Tibial nerve (tissue), 4 donors: ENCODE data around the gene LGI1. TPM values are rescaled to one million over a fixed set of nuclear protein-coding genes. Genes with fewer than 3 reads are reported as not detected.

Experiments
- DNase-seq, 2 donors: peaks; one replicate each; pipeline ENCODE4 v3.0.0-alpha.2; 2019; ENCODE audit warnings: low spot score in 2 of 2
- H3K27ac ChIP-seq, 4 donors: fragments of 200-600 bp; sonication (generic) in 3 of 4; one replicate each; pipeline ENCODE4 v1.5.1; 2017 to 2019; ENCODE audit warnings: mild to moderate bottlenecking in 1 of 4
- H3K27me3 ChIP-seq, 2 donors: fragments of 200-600 bp; sonication (generic) in 1 of 2; one replicate each; pipeline versions ENCODE4 v1.5.1 to v1.6.0; 2017 to 2019
- H3K36me3 ChIP-seq, 3 donors: fragments of 200-600 bp; sonication (generic); one replicate each; pipeline ENCODE4 v1.5.1; 2018 to 2019
- H3K4me1 ChIP-seq, 4 donors: fragments of 200-600 bp; sonication (generic) in 3 of 4; one replicate each; pipeline ENCODE4 v1.5.1; 2017 to 2019
- H3K4me3 ChIP-seq, 4 donors: fragments of 200-600 bp; sonication (generic) in 3 of 4; one replicate each; pipeline ENCODE4 v1.5.1; 2017 to 2019; ENCODE audit warnings: mild to moderate bottlenecking in 1 of 4, moderate library complexity in 1 of 4
- H3K9me3 ChIP-seq, 4 donors: fragments of 200-600 bp; sonication (generic) in 3 of 4; one replicate each; pipeline ENCODE4 v1.5.1; 2017 to 2019
- CTCF ChIP-seq, 5 experiments: fragments of 200-600 bp in 3 of 5; fragments of 450-650 bp in 2 of 5; sonication (generic) in 3 of 5; IDR thresholded peaks; one replicate each; pipeline ENCODE4 v1.5.1; 2016 to 2019; ENCODE audit warnings: antibody characterized with exemption in 5 of 5, mild to moderate bottlenecking in 3 of 5, moderate library complexity in 2 of 5
- EP300 ChIP-seq, 2 donors: sonication (generic); formaldehyde crosslinking; IDR thresholded peaks; one replicate each; pipeline ENCODE4 v1.6.1; 2017; ENCODE audit warnings: antibody characterized with exemption in 2 of 2, mild to moderate bottlenecking in 1 of 2
- POLR2A ChIP-seq, 2 donors: fragments of 450-650 bp; IDR thresholded peaks; one replicate each; pipeline ENCODE4 v1.6.1; 2017; ENCODE audit warnings: antibody characterized with exemption in 2 of 2, mild to moderate bottlenecking in 2 of 2, moderate library complexity in 2 of 2
- WGBS, 2 donors: methylation state at CpG; one replicate each; pipeline ENCODE4 v1.1.5; 2018; 5-methylcytosine and 5-hydroxymethylcytosine counted together
- total RNA-seq, 4 donors: library from RNA; depleted of rRNA; stranded (reverse); fragments of >200 nt; gene quantifications; one replicate each; pipeline ENCODE4 v1.1.0, GENCODE V29; 2016

Gene LGI1
- total RNA-seq, 4 donors from 2014 or later, result 8.4 to 21.0 (median 14.1) TPM

GRCh38 chr10:93726024-93726423, 31.7 kb upstream of the LGI1 start:
- Histone ChIP-seq H3K4me3 (no peak overlapping the region), H3K4me1 (no peaks in the 10 kb centered on the region), H3K27me3 (peaks cover 0 to 5% of the 10 kb centered on the region in 2 donors), H3K9me3 (no peaks in the 10 kb centered on the region), H3K36me3 (no peaks in the 10 kb centered on the region), H3K27ac (no peak overlapping the region)
- no peak for DNase-seq
- 82 to 83% methylated on average over 1 of the region's 1 CpG for WGBS, 2 donors
- TF ChIP-seq CTCF (IDR thresholded peaks at IDR 0.05) (no peak), POLR2A (IDR thresholded peaks at IDR 0.05) (no peak), EP300 (IDR thresholded peaks at IDR 0.05) (no peak)

GRCh38 chr10:93741367-93741766, 16.4 kb upstream of the LGI1 start:
- DNase-seq, result no peak
- Histone ChIP-seq H3K27me3 (no peaks in the 10 kb centered on the region), H3K9me3 (no peaks in the 10 kb centered on the region), H3K27ac (no peak overlapping the region), H3K36me3 (no peaks in the 10 kb centered on the region), H3K4me1 (peaks cover 0 to 10% (median 2%) of the 10 kb centered on the region in 4 donors), H3K4me3 (no peak overlapping the region)
- WGBS, 2 donors, result 86 to 88% methylated on average over 3 of the region's 3 CpGs
- TF ChIP-seq EP300 (IDR thresholded peaks at IDR 0.05) (no peak), CTCF (IDR thresholded peaks at IDR 0.05) (no peak), POLR2A (IDR thresholded peaks at IDR 0.05) (no peak)

GRCh38 chr10:93742633-93743349, 14.9 kb upstream of the LGI1 start:
- Histone ChIP-seq H3K27me3 (no peaks in the 10 kb centered on the region), H3K36me3 (no peaks in the 10 kb centered on the region), H3K4me3 (no peak overlapping the region), H3K9me3 (no peaks in the 10 kb centered on the region), H3K27ac (no peak overlapping the region), H3K4me1 (peaks cover 0 to 23% (median 9%) of the 10 kb centered on the region in 4 donors)
- no peak for TF ChIP-seq POLR2A (IDR thresholded peaks at IDR 0.05)
- no peak for TF ChIP-seq EP300 (IDR thresholded peaks at IDR 0.05)
- no peak for TF ChIP-seq CTCF (IDR thresholded peaks at IDR 0.05)
- WGBS, 2 donors, result 42 to 61% methylated on average over 8 of the region's 8 CpGs
- no peak for DNase-seq

GRCh38 chr10:93745408-93746065, 12.2 kb upstream of the LGI1 start:
- H3K27me3 ChIP-seq, result no peaks in the 10 kb centered on the region
- 46 to 47% methylated on average over 9 of the region's 9 CpGs for WGBS, 2 donors
- DNase-seq, result no peak
- TF ChIP-seq POLR2A (IDR thresholded peaks at IDR 0.05) (no peak), CTCF (IDR thresholded peaks at IDR 0.05) (peak; percentile 11 to 45 (median 32))
- peak overlapping the region in 2 of 4 donors; percentile 15 to 74 for H3K27ac ChIP-seq
- H3K4me3 ChIP-seq, result no peak overlapping the region
- peaks cover 0 to 42% (median 16%) of the 10 kb centered on the region in 4 donors for H3K4me1 ChIP-seq
- H3K36me3 ChIP-seq, result no peaks in the 10 kb centered on the region
- H3K9me3 ChIP-seq, result no peaks in the 10 kb centered on the region

- 11 to 20% methylated on average over 4 of the region's 4 CpGs for WGBS, 2 donors
- H3K4me1 ChIP-seq, result peaks cover 0 to 52% (median 16%) of the 10 kb centered on the region in 4 donors
- peak overlapping the region; percentile 23 to 80 (median 56) for H3K27ac ChIP-seq
- no peak overlapping the region for H3K4me3 ChIP-seq
- H3K9me3 ChIP-seq, result no peaks in the 10 kb centered on the region
- no peaks in the 10 kb centered on the region for H3K36me3 ChIP-seq
- DNase-seq, result peak in 1 of 2 donors; percentile 17
- peak in 1 of 5 experiments; percentile 24 for TF ChIP-seq CTCF (IDR thresholded peaks at IDR 0.05)
- TF ChIP-seq POLR2A (IDR thresholded peaks at IDR 0.05), result no peak
- TF ChIP-seq EP300 (IDR thresholded peaks at IDR 0.05), result peak in 1 of 2 donors; percentile 76
- H3K27me3 ChIP-seq, result no peaks in the 10 kb centered on the region
These were observed 10.9 kb upstream of the LGI1 start for GRCh38 chr10:93746844-93747284.
